ENCODE data around the gene PRAMEF18. TPM values are rescaled to one million over a fixed set of nuclear protein-coding genes. Genes with fewer than 3 reads are reported as not detected.
A peak's percentile ranks its signal among the peaks of the same experiment; 100 is the strongest.
"Not testable (repeated sequence)": the region's sequence is repeated elsewhere in the genome, so short reads cannot be mapped to it uniquely, and the experiment has no call there.

Gene PRAMEF18
- total RNA-seq (not detected), polyA plus RNA-seq (not detected)
- long read RNA-seq, donor 1, result 0 reads
- long read RNA-seq, donor 2, result 0 reads
- long read RNA-seq, donor 3, result 0 reads

GRCh38 chr1:13225675-13226204, at the start of gene PRAMEF18:
Gene PRAMEF18, minus strand, starts transcription at chr1:13226154. Its CDS starts 48 bp downstream, at chr1:13226106.
- DNase-seq; H3K36me3 ChIP-seq; H3K4me3 ChIP-seq; H3K9me3 ChIP-seq; H3K4me1 ChIP-seq; intact Hi-C loops (cut with DNase I); H3K27ac ChIP-seq: not testable (repeated sequence)
- WGBS, 2 donors, result 65 to 72% methylated on average over 8 to 9 of the region's 9 CpGs
- H3K27me3 ChIP-seq, result peaks cover 0 to 19% (median 4%) of the 10 kb centered on the region in 7 donors
- ATAC-seq, result peak in 4 of 8 donors; percentile 10 to 38 (median 18)

DNA sequence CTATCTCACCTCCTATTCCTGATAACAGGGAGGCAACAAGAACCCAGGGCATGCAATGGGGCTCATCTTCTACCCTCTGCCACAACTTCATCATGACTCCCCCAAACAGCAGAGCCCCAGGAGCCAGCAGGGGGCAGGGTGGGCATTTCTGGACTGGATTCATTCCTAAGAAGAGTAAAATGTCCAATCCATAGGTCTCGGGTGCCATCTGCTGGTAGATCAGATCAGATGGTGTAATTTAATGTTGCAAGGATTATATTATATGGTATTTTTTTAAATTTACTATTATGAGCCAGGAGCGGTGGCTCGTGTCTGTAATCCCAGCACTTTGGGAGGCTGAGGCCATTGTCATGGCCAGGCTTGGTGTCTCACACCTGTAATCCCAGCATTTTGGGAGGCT, 39.2 kb upstream of the PRAMEF18 start:
- intact Hi-C loops (cut with DNase I), result not testable (repeated sequence)

DNA sequence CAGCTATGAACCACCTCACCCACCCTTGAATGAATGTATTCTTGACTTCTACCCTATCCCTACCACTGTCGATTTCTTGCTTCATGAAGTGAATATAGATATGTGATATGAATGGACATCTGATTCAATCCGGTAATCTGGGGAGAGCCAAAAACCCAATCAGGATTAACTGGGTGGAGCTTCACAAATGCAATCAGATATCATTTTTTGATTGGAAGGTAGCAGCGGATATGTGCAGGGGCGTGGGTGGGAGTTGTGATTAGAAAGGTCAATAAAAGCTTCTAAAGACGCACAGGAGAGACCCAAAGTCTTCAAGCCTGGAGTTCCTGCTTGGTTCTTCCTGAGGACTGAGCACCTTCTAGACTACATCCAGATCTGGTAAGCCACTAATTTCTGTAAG, 27.9 kb upstream of the PRAMEF18 start, which contains the start of gene PRAMEF5:
TSS of gene PRAMEF5 (plus strand) at position 301 of the 400 bp plus-strand sequence. CDS start 5,071 bp downstream, outside the sequence.
- DNase-seq; H3K27me3 ChIP-seq; H3K4me3 ChIP-seq; H3K27ac ChIP-seq; intact Hi-C loops (cut with DNase I); H3K9me3 ChIP-seq; H3K36me3 ChIP-seq; ATAC-seq; H3K4me1 ChIP-seq: not testable (repeated sequence)
- 90 to 94% methylated on average over 2 of the region's 5 CpGs for WGBS, 2 donors

More for the DNA sequence above, 39.2 kb upstream of the PRAMEF18 start:
- DNase-seq, ATAC-seq, H3K9me3 ChIP-seq, H3K4me1 ChIP-seq, H3K27ac ChIP-seq, H3K4me3 ChIP-seq, H3K27me3 ChIP-seq, H3K36me3 ChIP-seq: not testable (repeated sequence)
- WGBS, 2 donors, result 24 to 31% methylated on average over 2 of the region's 3 CpGs

GRCh38 chr1:13247122-13247521, 21.2 kb upstream of the PRAMEF18 start:
- H3K4me3 ChIP-seq; intact Hi-C loops (cut with DNase I); H3K4me1 ChIP-seq; H3K9me3 ChIP-seq; H3K27ac ChIP-seq; H3K36me3 ChIP-seq; ATAC-seq; DNase-seq: not testable (repeated sequence)
- 74 to 75% methylated on average over 6 of the region's 7 CpGs for WGBS, 2 donors
- peaks cover 0 to 18% (median 6%) of the 10 kb centered on the region in 7 donors for H3K27me3 ChIP-seq

GRCh38 chr1:13246554-13246871, 20.6 kb upstream of the PRAMEF18 start:
- H3K9me3 ChIP-seq; ATAC-seq; DNase-seq; H3K27ac ChIP-seq; H3K36me3 ChIP-seq; H3K4me1 ChIP-seq; intact Hi-C loops (cut with DNase I); H3K4me3 ChIP-seq: not testable (repeated sequence)
- WGBS, 2 donors, result 63 to 80% methylated on average over 2 of the region's 2 CpGs
- peaks cover 0 to 24% (median 9%) of the 10 kb centered on the region in 7 donors for H3K27me3 ChIP-seq

- 66 to 77% methylated on average over 5 of the region's 5 CpGs for WGBS, 2 donors
- H3K36me3 ChIP-seq; H3K4me3 ChIP-seq; DNase-seq; ATAC-seq; H3K27ac ChIP-seq; H3K4me1 ChIP-seq; H3K9me3 ChIP-seq; intact Hi-C loops (cut with DNase I): not testable (repeated sequence)
- H3K27me3 ChIP-seq, result peaks cover 0 to 24% (median 9%) of the 10 kb centered on the region in 7 donors
Observed at GRCh38 chr1:13245841-13246553, 20.0 kb upstream of the PRAMEF18 start.

- H3K27me3 ChIP-seq, result peaks cover 0 to 28% (median 14%) of the 10 kb centered on the region in 7 donors
- peak in 1 of 8 donors; percentile 22 for ATAC-seq
- H3K9me3 ChIP-seq; intact Hi-C loops (cut with DNase I); H3K36me3 ChIP-seq; H3K27ac ChIP-seq; DNase-seq; H3K4me1 ChIP-seq; H3K4me3 ChIP-seq: not testable (repeated sequence)
- 77 to 80% methylated on average over 9 of the region's 9 CpGs for WGBS, 2 donors
Observed at GRCh38 chr1:13243536-13244263, 17.7 kb upstream of the PRAMEF18 start.

DNA sequence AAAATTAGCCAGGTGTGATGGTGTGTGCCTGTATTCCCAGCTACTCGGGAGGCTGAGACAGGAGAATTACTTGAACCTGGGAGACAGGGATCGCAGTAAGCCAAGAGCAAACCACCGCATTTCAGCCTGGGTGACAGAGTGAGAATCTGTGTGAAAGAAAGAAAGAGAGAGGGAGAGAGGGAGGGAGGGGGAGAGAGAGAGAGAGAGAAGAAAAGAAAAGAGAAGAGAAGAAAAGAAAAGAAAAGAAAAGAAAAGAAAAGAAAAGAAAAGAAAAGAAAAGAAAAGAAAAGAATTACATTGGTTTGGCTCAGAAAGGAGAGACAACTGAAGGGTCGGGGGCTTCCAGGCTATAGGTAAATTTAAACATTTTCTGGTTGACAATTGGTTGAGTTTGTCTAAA, 13.7 kb upstream of the PRAMEF18 start:
- DNase-seq; H3K4me3 ChIP-seq; H3K36me3 ChIP-seq; H3K9me3 ChIP-seq; H3K4me1 ChIP-seq; H3K27ac ChIP-seq; intact Hi-C loops (cut with DNase I); ATAC-seq: not testable (repeated sequence)
- H3K27me3 ChIP-seq, result peaks cover 0 to 49% (median 13%) of the 10 kb centered on the region in 7 donors
- 85 to 89% methylated on average over 4 of the region's 4 CpGs for WGBS, 2 donors

- ATAC-seq; DNase-seq; H3K4me1 ChIP-seq; intact Hi-C loops (cut with DNase I); H3K27ac ChIP-seq; H3K4me3 ChIP-seq; H3K36me3 ChIP-seq: not testable (repeated sequence)
- H3K27me3 ChIP-seq, result peaks cover 0 to 47% (median 13%) of the 10 kb centered on the region in 7 donors
- 67 to 71% methylated on average over 4 of the region's 4 CpGs for WGBS, 2 donors
- H3K9me3 ChIP-seq, result peaks cover 0 to 11% (median 0%) of the 10 kb centered on the region in 11 donors
Observed at GRCh38 chr1:13237572-13237971, 11.6 kb upstream of the PRAMEF18 start.

GRCh38 chr1:13234057-13234456, 8.1 kb upstream of the PRAMEF18 start:
- intact Hi-C loops (cut with DNase I); H3K4me3 ChIP-seq; H3K4me1 ChIP-seq; H3K36me3 ChIP-seq; DNase-seq; H3K27ac ChIP-seq: not testable (repeated sequence)
- Histone ChIP-seq H3K9me3 (peaks cover 0 to 11% (median 0%) of the 10 kb centered on the region in 11 donors), H3K27me3 (peaks cover 0 to 42% (median 11%) of the 10 kb centered on the region in 7 donors)
- WGBS, 2 donors, result 53 to 65% methylated on average over 1 of the region's 1 CpG
- ATAC-seq, result peak in 1 of 8 donors; percentile 65

DNA sequence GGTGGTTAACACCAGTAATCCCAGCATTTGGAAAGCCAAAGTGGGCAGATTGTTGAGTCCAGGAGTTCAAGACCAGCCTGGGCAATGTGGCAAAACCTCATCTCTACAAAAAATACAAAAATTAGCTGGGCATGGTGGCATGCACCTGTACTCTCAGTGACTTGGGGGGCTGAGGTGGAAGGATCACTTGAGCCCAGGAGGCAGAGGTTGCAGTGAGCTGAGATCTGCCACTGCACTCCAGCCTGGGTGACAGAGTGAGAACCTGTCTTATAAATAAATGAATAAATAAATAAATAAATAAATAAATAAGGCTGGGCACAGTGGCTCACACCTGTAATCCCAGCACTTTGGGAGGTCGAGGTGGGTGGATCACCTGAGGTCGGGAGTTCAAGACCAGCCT, 6.1 kb upstream of the PRAMEF18 start:
- H3K4me1 ChIP-seq; H3K27ac ChIP-seq; ATAC-seq; intact Hi-C loops (cut with DNase I); H3K4me3 ChIP-seq; H3K36me3 ChIP-seq; DNase-seq: not testable (repeated sequence)
- WGBS, 2 donors, result 50 to 66% methylated on average over 2 of the region's 2 CpGs
- Histone ChIP-seq H3K27me3 (peaks cover 0 to 32% (median 4%) of the 10 kb centered on the region in 7 donors), H3K9me3 (peaks cover 0 to 11% (median 0%) of the 10 kb centered on the region in 11 donors)

Data from heart right ventricle (tissue), 16 donors.